Activated CD4-positive, CD25-positive, alpha-beta regulatory T cell treated with anti-CD3 and anti-CD28 coated beads, Interleukin-2, amount 50 U/mL, for 72 hours (primary cell): Measurements from ENCODE around the gene PDZD7.

ENCODE experiments used
- DNase-seq: peaks from one replicate; pipeline ENCODE4 v3.0.0; 2021

The PDZD7 gene

GRCh38 chr10:101031128-101031795, at the start of gene PDZD7, which contains the start of gene SFXN3:
PDZD7 (minus strand) TSS chr10:101031129; CDS start chr10:101030219, 910 bp downstream.
SFXN3 (plus strand) TSS chr10:101031234; CDS start chr10:101034695, 3,461 bp downstream.
- DNase-seq: peak; percentile 99

GRCh38 chr10:101079874-101080273, 48.9 kb upstream of the PDZD7 start:
- DNase-seq: no peak

DNA sequence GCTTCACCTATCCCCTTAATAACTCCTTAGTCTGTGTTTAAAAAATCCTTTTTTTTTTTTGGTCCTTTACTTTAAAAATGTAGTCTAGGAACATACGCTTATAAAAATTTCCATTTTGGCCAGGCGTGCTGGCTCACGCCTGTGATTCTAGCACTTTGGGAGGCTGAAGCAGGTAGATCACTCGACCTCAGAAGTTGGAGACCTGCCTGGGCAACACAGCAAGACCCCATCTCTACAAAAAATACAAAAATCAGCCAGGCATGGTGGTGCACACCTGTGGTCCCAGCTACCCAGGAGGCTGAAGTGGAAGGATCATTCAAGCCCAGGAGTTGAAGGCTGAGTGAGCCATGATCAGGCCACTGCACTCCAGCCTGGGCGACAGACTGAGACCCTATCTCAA, 45.7 kb upstream of the PDZD7 start:
- DNase-seq: no peak

DNA sequence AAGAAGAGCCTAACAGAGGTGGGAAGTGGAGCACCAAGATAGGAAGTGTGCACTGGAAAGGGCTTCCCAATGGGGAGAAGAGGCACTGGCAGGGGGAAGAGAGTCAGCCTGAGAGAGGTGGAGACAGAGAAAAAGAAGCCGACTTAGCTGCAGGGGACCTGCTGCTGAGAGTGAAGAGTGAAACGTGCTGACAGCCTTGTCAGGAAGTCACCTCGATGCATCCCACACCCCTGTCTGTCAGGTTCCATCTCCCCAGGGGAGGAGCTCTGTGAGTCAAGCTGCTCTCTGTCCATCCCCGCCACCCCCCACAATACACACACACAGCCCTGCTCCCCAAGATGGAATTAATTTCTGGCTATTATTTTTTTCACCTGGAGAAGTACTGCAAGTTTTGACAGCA, 44.8 kb upstream of the PDZD7 start:
- DNase-seq: no peak

GRCh38 chr10:101073631-101074030, 42.7 kb upstream of the PDZD7 start:
- DNase-seq: no peak

GRCh38 chr10:101072923-101073322, 42.0 kb upstream of the PDZD7 start:
- DNase-seq: no peak

DNA sequence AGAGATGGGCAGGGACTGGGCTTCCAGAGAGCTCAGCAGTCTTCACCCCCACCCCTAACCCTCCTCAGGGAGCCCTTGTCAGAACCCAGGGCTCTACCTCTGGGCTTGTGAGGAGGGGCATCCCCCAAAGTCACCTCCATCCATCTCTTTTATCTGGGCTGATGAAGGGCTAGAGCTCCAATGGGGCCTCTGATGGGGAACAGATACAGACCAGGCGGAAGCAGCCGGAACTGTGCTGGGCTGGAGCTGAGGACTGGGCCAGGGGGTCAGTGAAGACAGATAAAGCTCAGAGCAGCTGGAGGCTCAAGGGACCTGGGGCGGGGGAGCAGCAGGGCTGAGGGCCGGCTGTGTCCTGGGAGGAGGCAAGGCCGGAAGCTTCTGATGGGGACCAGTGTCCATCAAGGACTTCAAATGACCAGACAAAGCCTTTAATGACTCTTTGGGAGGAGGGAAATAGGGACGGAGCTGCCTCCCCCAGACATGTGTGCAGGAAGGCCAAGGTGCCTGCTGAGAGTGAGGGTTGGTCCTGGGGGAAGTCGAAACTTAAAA, 41.0 kb upstream of the PDZD7 start:
- no peak for DNase-seq

DNA sequence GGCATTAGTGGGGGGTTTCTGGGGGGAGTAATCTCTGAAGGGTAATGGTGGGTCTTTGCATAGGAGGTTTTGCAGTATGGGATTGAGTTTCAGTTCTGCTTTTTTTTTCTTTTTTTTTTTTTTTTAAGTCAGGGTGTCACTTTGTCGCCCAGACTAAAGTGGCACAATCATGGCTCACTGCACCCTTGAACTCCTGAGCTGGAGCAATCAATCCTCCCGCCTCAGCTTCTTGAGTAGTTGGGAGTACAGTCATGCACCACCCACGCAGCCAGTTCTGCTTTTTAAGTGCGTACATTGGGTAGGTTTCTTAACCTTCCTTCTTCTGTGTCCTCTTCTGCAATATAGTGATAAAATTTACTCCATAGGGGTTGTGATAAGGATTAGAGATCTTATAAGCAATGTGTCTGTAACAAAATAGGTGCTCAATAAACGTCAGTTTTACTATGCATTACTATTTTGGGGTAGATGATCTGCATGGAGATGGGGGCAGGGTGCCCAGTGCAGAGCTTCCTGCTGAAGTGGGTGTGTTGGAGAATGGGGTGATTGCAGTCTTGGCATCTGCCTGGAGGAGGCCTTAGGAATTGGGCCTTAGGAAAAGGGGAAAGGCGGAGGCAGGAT, 40.4 kb upstream of the PDZD7 start:
- no peak for DNase-seq

GRCh38 chr10:101070098-101070497, 39.2 kb upstream of the PDZD7 start:
- no peak for DNase-seq

- DNase-seq: no peak
These were observed 38.5 kb upstream of the PDZD7 start for GRCh38 chr10:101069441-101069840.

DNA sequence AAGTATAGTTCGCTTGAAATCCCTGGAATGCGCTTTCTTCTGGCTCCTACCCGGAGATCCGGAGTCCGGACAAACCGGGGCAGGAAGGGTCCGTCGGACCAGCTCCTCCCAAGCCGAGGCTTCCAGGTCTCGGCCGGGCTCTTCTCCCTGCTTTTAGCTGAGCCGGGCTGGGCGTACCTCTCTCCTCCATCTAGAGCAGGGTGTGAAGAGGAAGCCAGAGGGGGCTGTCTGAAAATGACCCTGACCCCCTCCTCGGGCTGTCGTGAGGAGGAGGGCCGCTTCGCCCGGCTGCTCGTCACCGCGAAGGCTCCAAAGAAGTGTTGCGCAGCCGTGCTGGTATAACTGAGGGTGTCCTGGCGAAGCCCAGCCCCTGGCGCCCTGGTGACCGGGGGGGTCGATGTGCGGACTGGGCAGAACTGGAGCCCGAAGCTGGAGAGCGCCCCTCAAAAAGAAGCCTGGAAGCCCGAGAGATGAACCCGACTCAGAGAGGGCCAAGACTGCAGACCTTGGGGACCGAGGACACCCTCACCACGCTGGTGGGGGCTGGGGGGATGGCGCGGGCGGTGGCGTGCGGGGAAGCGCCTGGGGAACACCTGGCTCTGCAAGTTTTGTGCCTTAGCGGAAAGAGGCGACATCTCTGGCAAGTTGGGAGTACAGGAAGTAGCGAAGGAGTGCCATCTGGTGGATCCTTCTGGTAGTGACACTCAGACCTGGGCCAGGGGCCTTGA, 36.6 kb upstream of the PDZD7 start:
- DNase-seq: peak; percentile 81

- DNase-seq: no peak
These were observed 36.0 kb upstream of the PDZD7 start for GRCh38 chr10:101066896-101067355.

- peak; percentile 44 for DNase-seq
These were observed 35.4 kb upstream of the PDZD7 start for GRCh38 chr10:101066146-101066895.

DNA sequence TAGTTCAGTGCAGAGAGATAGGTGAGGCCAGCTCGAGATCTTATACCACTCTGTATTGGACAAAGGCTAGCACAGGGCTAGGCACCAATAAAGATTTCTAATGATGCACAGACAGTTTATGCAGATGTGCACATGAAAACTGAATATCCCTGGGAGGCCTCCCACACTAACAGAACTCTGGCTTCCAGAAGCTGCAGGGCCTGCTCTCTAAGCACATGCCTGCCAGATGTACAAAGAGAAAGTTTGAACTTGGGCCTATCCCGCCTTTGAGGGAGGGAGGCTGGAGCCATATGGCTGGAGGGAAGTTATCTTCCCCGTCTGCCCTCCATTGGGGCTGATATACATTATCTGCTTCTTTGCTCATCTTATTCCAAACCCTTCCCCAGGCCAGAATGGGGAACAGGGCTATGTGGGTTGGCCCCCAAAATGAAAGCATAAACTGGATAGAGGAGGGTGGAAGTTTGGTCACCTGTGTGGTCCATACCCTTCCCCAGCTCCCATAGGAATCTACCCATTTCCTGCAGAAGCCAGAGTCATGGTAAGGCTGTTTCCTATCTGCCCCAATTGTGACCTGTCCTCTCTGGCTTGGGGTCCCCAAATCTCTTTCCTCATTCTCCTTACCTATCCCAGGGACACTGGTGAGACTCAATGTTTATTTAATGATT, 34.7 kb upstream of the PDZD7 start:
- no peak for DNase-seq

DNA sequence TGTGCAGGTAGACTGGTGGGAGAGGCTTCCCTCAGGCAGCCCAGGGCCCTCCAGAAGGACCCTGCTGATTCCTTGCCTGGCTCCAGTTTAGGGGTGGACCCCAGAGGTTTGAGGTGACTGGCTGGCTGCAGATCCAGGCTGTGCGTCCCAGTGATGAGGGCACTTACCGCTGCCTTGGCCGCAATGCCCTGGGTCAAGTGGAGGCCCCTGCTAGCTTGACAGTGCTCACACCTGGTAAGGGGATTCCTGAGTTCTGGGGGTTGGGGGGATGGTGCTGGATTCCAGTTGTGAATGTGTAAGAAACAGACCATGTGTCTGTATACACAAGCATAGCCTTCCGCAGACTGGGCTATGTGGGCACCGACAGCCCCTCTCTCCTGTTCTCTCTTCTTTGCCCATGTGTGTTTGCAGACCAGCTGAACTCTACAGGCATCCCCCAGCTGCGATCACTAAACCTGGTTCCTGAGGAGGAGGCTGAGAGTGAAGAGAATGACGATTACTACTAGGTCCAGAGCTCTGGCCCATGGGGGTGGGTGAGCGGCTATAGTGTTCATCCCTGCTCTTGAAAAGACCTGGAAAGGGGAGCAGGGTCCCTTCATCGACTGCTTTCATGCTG, 33.6 kb upstream of the PDZD7 start:
- DNase-seq: no peak

DNA sequence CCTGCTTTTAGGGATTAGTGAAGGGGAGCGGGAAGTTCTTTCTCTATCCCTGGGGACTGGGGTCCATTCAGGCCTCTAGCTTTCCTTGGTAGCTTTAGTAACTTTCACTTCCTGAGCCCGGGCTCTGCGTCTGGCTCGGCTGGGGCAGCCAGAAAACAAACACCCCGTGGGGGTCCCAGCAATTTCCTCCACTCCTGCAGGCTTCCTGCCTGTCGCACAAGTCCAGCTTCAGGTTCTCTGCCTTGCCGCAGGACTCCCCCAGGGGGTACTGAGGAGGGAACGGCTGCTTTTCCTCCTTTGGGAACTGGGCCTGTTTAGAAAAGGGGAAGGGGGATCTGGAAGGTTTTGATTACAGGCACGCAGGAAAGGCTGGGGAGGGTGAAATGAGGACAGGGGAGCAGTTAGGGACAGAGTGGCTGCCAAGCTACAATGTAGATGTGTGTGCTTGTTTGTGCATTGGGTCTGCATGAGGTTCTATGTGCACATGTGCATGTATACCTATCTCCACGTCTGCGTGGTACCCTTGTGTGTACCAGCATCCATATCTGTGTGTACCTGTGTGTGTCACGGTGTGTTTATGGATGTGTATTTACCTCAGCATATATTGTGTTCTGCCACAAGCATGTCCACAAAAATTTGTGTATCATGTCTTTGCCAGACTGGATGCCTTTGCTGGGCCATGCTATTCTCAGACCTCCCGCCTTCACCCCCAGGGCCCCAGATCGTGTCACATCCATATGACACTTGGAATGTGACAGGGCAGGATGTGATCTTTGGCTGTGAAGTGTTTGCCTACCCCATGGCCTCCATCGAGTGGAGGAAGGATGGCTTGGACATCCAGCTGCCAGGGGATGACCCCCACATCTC, 32.9 kb upstream of the PDZD7 start:
- DNase-seq: no peak

GRCh38 chr10:101063050-101063525, 32.2 kb upstream of the PDZD7 start:
- no peak for DNase-seq

DNA sequence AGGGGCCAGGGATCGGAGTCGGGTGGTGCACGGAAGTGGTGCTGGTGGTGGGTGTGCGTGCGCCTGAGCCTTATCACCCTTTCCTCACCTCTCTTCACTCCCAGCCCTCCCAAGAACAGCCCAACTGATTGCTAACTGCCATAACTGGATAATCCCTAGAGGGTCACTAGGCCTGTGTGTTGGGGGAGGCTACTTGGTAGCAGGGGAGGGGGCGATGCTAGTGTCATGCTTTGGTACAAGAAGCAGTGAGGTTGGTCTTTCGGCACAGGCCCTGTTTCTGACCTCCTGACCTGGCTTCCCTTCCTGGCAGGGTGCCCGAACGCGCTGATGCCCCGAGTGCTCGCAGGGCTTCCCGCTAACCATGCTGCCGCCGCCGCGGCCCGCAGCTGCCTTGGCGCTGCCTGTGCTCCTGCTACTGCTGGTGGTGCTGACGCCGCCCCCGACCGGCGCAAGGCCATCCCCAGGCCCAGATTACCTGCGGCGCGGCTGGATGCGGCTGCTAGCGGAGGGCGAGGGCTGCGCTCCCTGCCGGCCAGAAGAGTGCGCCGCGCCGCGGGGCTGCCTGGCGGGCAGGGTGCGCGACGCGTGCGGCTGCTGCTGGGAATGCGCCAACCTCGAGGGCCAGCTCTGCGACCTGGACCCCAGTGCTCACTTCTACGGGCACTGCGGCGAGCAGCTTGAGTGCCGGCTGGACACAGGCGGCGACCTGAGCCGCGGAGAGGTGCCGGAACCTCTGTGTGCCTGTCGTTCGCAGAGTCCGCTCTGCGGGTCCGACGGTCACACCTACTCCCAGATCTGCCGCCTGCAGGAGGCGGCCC, 31.5 kb upstream of the PDZD7 start:
- peak; percentile 55 for DNase-seq

DNA sequence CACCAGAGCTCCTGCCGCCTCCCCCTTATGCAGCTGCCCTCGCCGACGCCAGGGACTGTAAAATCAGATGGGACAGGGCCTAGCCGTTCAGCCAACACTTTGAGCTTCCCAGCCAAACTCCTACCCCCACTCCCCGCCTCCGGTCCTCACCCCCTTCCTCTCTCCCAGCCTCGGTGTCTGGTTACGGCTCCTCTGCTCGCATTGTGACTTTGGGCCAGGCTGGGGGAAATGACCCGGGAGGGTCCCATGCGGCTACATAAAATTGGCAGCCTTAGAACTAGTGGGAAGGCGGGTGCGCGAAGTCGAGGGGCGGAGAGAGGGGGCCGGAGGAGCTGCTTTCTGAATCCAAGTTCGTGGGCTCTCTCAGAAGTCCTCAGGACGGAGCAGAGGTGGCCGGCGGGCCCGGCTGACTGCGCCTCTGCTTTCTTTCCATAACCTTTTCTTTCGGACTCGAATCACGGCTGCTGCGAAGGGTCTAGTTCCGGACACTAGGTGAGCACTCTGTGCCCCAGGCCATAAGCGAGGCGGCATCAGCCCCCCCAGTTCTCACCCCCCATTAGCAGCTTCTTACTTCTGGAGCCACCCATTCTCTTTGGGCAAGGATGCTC, 30.8 kb upstream of the PDZD7 start, which contains the start of gene KAZALD1:
Gene KAZALD1 (plus strand): TSS at position 366 of the 608 bp plus-strand sequence. CDS start 604 bp downstream, outside the sequence.
- DNase-seq: no peak
